ENCODE measurements around the gene SHMT1.
A peak's percentile ranks its signal among the peaks of the same experiment; 100 is the strongest.

Gene SHMT1

GRCh38 chr17:18315961-18316360 lies 47.4 kb downstream of the SHMT1 start:
- DNase-seq (no peak), ATAC-seq (ENCODE audit: insufficient read depth, low read depth) (no peak)
- Histone ChIP-seq H3K79me2 (ENCODE audit: insufficient read depth, low read length) (peaks cover 92% of the 10 kb centered on the region), H3K27ac (ENCODE audit: low read length) (peak overlapping the region; percentile 91), H3K9ac (ENCODE audit: low read depth, low read length) (peak overlapping the region; percentile 82), H3K9me3 (ENCODE audit: insufficient read depth, low read length, severe bottlenecking) (no peaks in the 10 kb centered on the region), H4K20me1 (ENCODE audit: insufficient read depth, low read length) (peaks cover 74% of the 10 kb centered on the region), H2AFZ (ENCODE audit: low read depth, low read length) (no peak overlapping the region), H3K4me3 (ENCODE audit: low read depth in 1 of 2, low read length in 2 of 2) (peak overlapping the region; percentile 86 to 99), H3K4me1 (ENCODE audit: insufficient read depth, low read length) (peaks cover 80% of the 10 kb centered on the region), H3K36me3 (ENCODE audit: insufficient read depth, low read length) (peaks cover 78% of the 10 kb centered on the region), H3K27me3 (ENCODE audit: insufficient read depth, low read length, poor library complexity) (no peaks in the 10 kb centered on the region), H3K4me2 (ENCODE audit: insufficient read depth, low read length) (peak overlapping the region; percentile 88)
- TF ChIP-seq EZH2 (IDR thresholded peaks at IDR 0.05; ENCODE audit: borderline replicate concordance, low read depth, low read length, severe bottlenecking): no peak
- no peak for TF ChIP-seq CTCF (IDR thresholded peaks at IDR 0.05; ENCODE audit: borderline replicate concordance, extremely low read depth, low read length, poor library complexity, severe bottlenecking)

GRCh38 chr17:18315562-18315922 lies 47.8 kb downstream of the SHMT1 start:
- Histone ChIP-seq H3K79me2 (ENCODE audit: insufficient read depth, low read length) (peaks cover 94% of the 10 kb centered on the region), H3K36me3 (ENCODE audit: insufficient read depth, low read length) (peaks cover 80% of the 10 kb centered on the region), H3K27ac (ENCODE audit: low read length) (peak overlapping the region; percentile 91), H3K9me3 (ENCODE audit: insufficient read depth, low read length, severe bottlenecking) (no peaks in the 10 kb centered on the region), H3K4me2 (ENCODE audit: insufficient read depth, low read length) (peak overlapping the region; percentile 88), H3K4me3 (ENCODE audit: low read depth in 1 of 2, low read length in 2 of 2) (peak overlapping the region; percentile 86 to 99), H2AFZ (ENCODE audit: low read depth, low read length) (peak overlapping the region; percentile 87), H4K20me1 (ENCODE audit: insufficient read depth, low read length) (peaks cover 75% of the 10 kb centered on the region), H3K27me3 (ENCODE audit: insufficient read depth, low read length, poor library complexity) (no peaks in the 10 kb centered on the region), H3K4me1 (ENCODE audit: insufficient read depth, low read length) (peaks cover 82% of the 10 kb centered on the region), H3K9ac (ENCODE audit: low read depth, low read length) (peak overlapping the region; percentile 82)
- peak; percentile 35 for DNase-seq
- no peak for ATAC-seq (ENCODE audit: insufficient read depth, low read depth)
- TF ChIP-seq CTCF (IDR thresholded peaks at IDR 0.05; ENCODE audit: borderline replicate concordance, extremely low read depth, low read length, poor library complexity, severe bottlenecking) (no peak), EZH2 (IDR thresholded peaks at IDR 0.05; ENCODE audit: borderline replicate concordance, low read depth, low read length, severe bottlenecking) (no peak)

- H3K4me2 ChIP-seq (ENCODE audit: insufficient read depth, low read length): peak within 1 kb of the TSS; percentile 88
- no peak for TF ChIP-seq EZH2 (IDR thresholded peaks at IDR 0.05; ENCODE audit: borderline replicate concordance, low read depth, low read length, severe bottlenecking)
- TF ChIP-seq CTCF (IDR thresholded peaks at IDR 0.05; ENCODE audit: borderline replicate concordance, extremely low read depth, low read length, poor library complexity, severe bottlenecking): no peak
- H3K27me3 ChIP-seq (ENCODE audit: insufficient read depth, low read length, poor library complexity): no peaks in the 10 kb centered on the region
- peak within 1 kb of the TSS; percentile 91 for H3K27ac ChIP-seq (ENCODE audit: low read length)
- H3K4me3 ChIP-seq (ENCODE audit: low read depth in 1 of 2, low read length in 2 of 2): peak within 1 kb of the TSS; percentile 86 to 99
- peak within 1 kb of the TSS; percentile 87 for H2AFZ ChIP-seq (ENCODE audit: low read depth, low read length)
- no peaks in the 10 kb centered on the region for H3K9me3 ChIP-seq (ENCODE audit: insufficient read depth, low read length, severe bottlenecking)
- DNase-seq: peak; percentile 99
- peak within 1 kb of the TSS; percentile 82 for H3K9ac ChIP-seq (ENCODE audit: low read depth, low read length)
- peaks cover 73% of the 10 kb centered on the region for H4K20me1 ChIP-seq (ENCODE audit: insufficient read depth, low read length)
- peak; percentile 94 for ATAC-seq (ENCODE audit: insufficient read depth, low read depth)
- peaks cover 80% of the 10 kb centered on the region for H3K36me3 ChIP-seq (ENCODE audit: insufficient read depth, low read length)
- peaks cover 93% of the 10 kb centered on the region for H3K79me2 ChIP-seq (ENCODE audit: insufficient read depth, low read length)
- H3K4me1 ChIP-seq (ENCODE audit: insufficient read depth, low read length): peaks cover 78% of the 10 kb centered on the region
Observed at GRCh38 chr17:18314731-18315561, 48.4 kb downstream of the SHMT1 start, which contains the start of the genes SMCR8 and TOP3A. SMCR8 (plus strand) TSS chr17:18315293; CDS start chr17:18315790, 497 bp downstream. TOP3A (minus strand) TSS chr17:18314994; CDS start chr17:18314778, 216 bp downstream.
